Measurements from ENCODE around the gene BACH1.
"Not testable (repeated sequence)": the region's sequence is repeated elsewhere in the genome, so short reads cannot be mapped to it uniquely, and the experiment has no call there.

BACH1 gene

GRCh38 chr21:29349702-29350101, 51.0 kb downstream of the BACH1 start:
- no peak for DNase-seq (ENCODE audit: extremely low read depth, low read depth)
- TF ChIP-seq, protein P1, sequence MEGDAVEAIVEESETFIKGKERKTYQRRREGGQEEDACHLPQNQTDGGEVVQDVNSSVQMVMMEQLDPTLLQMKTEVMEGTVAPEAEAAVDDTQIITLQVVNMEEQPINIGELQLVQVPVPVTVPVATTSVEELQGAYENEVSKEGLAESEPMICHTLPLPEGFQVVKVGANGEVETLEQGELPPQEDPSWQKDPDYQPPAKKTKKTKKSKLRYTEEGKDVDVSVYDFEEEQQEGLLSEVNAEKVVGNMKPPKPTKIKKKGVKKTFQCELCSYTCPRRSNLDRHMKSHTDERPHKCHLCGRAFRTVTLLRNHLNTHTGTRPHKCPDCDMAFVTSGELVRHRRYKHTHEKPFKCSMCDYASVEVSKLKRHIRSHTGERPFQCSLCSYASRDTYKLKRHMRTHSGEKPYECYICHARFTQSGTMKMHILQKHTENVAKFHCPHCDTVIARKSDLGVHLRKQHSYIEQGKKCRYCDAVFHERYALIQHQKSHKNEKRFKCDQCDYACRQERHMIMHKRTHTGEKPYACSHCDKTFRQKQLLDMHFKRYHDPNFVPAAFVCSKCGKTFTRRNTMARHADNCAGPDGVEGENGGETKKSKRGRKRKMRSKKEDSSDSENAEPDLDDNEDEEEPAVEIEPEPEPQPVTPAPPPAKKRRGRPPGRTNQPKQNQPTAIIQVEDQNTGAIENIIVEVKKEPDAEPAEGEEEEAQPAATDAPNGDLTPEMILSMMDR (IDR thresholded peaks at IDR 0.05; ENCODE audit: low read depth, low read length, missing control alignments) = no peak

GRCh38 chr21:29350246-29350779, 51.6 kb downstream of the BACH1 start:
- H3K4me3 ChIP-seq (replicated peaks; ENCODE audit: low read depth, low read length) = no peak overlapping the region
- TF ChIP-seq, protein P1 (IDR thresholded peaks at IDR 0.05; ENCODE audit: low read depth, low read length, missing control alignments) = no peak
- no peak for DNase-seq (ENCODE audit: extremely low read depth, low read depth)

More at GRCh38 chr21:29349702-29350101, 51.0 kb downstream of the BACH1 start:
- no peak overlapping the region for H3K4me3 ChIP-seq (replicated peaks; ENCODE audit: low read depth, low read length)

DNA sequence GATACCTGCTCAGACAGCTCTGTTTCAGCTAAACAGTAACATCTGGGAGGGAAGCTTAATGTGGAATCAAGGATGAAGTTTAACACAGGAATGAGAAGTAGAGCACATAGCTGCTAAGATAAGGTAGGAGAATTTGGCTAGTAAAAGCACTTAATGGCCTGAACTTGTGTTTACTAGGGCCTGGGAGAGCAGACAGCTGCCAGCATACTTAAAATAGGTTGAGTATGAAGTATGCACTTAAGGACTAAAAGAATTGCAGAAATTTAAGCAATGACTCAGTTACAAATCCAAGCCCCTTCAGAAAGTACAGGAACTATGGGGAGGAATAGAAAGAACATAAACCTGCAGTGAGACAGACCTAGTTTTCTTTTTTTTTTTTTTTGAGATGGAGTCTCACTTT, 53.0 kb downstream of the BACH1 start:
- no peak overlapping the region for H3K4me3 ChIP-seq (replicated peaks; ENCODE audit: low read depth, low read length)
- DNase-seq (ENCODE audit: extremely low read depth, low read depth) = no peak
- TF ChIP-seq, protein P1 (IDR thresholded peaks at IDR 0.05; ENCODE audit: low read depth, low read length, missing control alignments) = no peak

DNA sequence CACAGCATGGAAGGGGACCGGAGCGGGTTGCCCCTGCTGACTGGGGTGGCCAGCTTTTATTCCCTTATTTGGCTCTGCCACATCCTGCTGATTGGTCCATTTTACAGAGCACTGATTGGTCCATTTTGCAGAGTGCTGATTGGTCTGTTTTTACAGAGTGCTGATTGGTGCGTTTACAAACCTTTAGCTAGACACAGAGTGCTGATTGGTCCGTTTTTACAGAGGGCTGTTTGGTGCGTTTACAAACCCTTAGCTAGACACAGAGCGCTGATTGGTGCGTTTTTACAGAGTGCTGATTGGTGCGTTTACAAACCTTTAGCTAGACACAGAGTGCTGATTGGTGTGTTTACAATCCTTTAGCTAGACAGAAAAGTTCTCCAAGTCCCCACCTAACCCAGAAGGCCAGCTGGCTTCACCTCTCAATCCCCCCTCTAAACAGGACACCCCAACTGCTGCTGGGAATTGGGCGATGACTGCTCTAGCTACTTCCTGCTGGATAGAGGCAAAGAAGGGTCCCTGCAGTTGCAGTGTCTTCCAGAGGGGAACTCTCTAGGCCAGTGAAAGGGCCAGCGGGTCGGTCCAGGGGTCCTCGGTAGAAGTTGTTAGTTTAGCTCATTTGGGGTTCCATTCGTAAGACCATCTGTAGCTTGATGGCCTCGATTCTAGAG, 56.5 kb downstream of the BACH1 start:
- not testable (repeated sequence) for H3K4me3 ChIP-seq (replicated peaks; ENCODE audit: low read depth, low read length); DNase-seq (ENCODE audit: extremely low read depth, low read depth)

- H3K4me3 ChIP-seq (replicated peaks; ENCODE audit: low read depth, low read length) = not testable (repeated sequence)
Measured at GRCh38 chr21:29356291-29356690, 57.6 kb downstream of the BACH1 start.

GRCh38 chr21:29356810-29357209, 58.1 kb downstream of the BACH1 start:
- H3K4me3 ChIP-seq (replicated peaks; ENCODE audit: low read depth, low read length); DNase-seq (ENCODE audit: extremely low read depth, low read depth): not testable (repeated sequence)

More at GRCh38 chr21:29356291-29356690, 57.6 kb downstream of the BACH1 start:
- not testable (repeated sequence) for DNase-seq (ENCODE audit: extremely low read depth, low read depth)

- H3K4me3 ChIP-seq (replicated peaks; ENCODE audit: low read depth, low read length) = no peak overlapping the region
- DNase-seq (ENCODE audit: extremely low read depth, low read depth) = no peak
- TF ChIP-seq, protein P1 (IDR thresholded peaks at IDR 0.05; ENCODE audit: low read depth, low read length, missing control alignments) = no peak
Measured at GRCh38 chr21:29359718-29360117, 61.0 kb downstream of the BACH1 start.

DNA sequence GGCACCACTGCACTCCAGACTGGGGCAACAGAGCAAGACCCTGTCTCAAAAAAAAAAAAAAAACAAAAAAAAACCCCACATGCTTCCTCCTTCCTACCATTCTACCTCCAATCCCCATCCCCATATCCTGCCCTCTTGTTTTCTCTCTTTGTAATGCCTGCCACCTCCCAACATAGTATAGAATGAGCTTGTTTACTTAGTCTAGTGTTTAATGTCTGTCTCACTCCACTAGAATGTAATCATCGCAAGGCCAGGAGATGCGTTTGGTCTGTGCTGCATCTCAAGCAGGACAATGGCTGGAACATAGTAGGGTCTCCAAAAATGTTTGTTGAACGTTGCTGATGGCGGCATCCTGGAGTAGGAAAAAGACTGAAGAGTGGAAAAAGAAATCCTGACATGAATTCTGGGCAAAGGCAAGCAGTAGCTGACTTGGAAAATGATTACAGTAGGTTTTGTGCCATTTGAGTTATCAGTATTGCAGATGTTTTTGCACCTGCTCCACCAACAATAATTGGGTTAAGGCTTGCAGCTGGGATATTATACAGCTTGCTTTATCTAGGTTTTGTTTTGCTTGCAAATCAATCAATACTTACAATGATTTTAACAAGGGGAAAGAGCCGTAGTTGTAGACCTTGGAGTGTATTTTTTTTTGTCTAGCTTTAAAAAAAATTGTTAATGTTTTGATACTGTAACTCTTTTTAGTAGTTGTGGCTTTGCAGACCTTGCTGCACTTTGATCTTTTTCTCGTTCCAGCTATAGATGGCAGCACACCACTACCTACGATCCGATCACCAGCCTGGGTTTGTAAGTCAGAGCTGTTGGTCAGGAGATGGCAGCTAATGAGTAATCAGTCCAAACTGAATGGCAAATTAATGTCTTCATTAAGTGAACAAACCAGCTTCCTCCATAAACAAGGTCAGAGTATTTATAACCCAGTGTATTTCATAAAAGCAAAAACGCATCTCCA, 62.4 kb downstream of the BACH1 start:
- DNase-seq (ENCODE audit: extremely low read depth, low read depth) = no peak
- H3K4me3 ChIP-seq (replicated peaks; ENCODE audit: low read depth, low read length) = no peak overlapping the region
- TF ChIP-seq, protein P1 (IDR thresholded peaks at IDR 0.05; ENCODE audit: low read depth, low read length, missing control alignments) = peak; percentile 7
